ENCODE results near the gene OXNAD1. TPM values are rescaled to one million over a fixed set of nuclear protein-coding genes. Genes with fewer than 3 reads are reported as not detected.

Gene OXNAD1
- total RNA-seq, 4 donors from 2014 or later = 10.3 to 17.8 (median 13.3) TPM

DNA sequence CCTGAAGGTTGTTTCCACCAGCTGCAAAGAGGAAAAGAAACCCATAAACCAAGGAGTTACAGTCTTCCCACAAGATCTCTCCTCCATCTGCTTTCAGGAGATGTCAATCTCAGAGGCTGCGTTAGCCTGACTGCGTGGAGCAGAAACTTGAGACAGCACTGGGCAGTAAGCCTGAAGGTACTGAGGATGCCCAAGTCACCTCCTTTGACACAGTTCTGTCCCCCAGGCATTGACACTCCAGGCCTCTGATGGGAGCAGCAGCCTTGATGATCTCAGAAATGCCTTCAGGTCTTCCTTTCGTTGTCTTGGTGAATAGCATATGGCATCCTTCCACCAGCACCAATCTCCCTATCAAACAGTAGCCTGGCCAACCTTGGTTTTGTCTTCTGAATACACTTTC is 89.3 kb downstream of the OXNAD1 start:
- H3K36me3 ChIP-seq = peaks cover 9% of the 10 kb centered on the region
- H3K27ac ChIP-seq = no peak overlapping the region
- TF ChIP-seq POLR2AphosphoS5 (IDR thresholded peaks at IDR 0.05) (no peak), POLR2A (IDR thresholded peaks at IDR 0.05) (no peak), EP300 (IDR thresholded peaks at IDR 0.05) (no peak)
- TF ChIP-seq, protein P1, sequence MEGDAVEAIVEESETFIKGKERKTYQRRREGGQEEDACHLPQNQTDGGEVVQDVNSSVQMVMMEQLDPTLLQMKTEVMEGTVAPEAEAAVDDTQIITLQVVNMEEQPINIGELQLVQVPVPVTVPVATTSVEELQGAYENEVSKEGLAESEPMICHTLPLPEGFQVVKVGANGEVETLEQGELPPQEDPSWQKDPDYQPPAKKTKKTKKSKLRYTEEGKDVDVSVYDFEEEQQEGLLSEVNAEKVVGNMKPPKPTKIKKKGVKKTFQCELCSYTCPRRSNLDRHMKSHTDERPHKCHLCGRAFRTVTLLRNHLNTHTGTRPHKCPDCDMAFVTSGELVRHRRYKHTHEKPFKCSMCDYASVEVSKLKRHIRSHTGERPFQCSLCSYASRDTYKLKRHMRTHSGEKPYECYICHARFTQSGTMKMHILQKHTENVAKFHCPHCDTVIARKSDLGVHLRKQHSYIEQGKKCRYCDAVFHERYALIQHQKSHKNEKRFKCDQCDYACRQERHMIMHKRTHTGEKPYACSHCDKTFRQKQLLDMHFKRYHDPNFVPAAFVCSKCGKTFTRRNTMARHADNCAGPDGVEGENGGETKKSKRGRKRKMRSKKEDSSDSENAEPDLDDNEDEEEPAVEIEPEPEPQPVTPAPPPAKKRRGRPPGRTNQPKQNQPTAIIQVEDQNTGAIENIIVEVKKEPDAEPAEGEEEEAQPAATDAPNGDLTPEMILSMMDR (IDR thresholded peaks at IDR 0.05) = no peak
- no peak overlapping the region for H3K4me3 ChIP-seq
- no peaks in the 10 kb centered on the region for H3K9me3 ChIP-seq
- H3K4me1 ChIP-seq = no peaks in the 10 kb centered on the region
- no peak for DNase-seq (ENCODE audit: low spot score in 2 of 2)
- no peaks in the 10 kb centered on the region for H3K27me3 ChIP-seq
- 89% methylated on average over 3 of the region's 3 CpGs for WGBS

Other genes starting within 250 kb of the OXNAD1 start
- 100 to 1,000 TPM in 1 of 4 donors, 10 to 100 TPM in 3; 15.5 to 113 (median 49.1) TPM for gene GALNT15, start 90.5 kb upstream of the OXNAD1 start, total RNA-seq
- gene DPH3, start 269 bp upstream of the OXNAD1 start, total RNA-seq = 10 to 100 TPM in 1 of 4 donors, 1 to 10 TPM in 3; 5.5 to 11.5 (median 8.0) TPM
- 10 to 100 TPM; 10.3 to 26.9 (median 22.3) TPM for gene RFTN1, start 248.5 kb downstream of the OXNAD1 start, total RNA-seq

Data from suprapubic skin (tissue), 4 donors.